ENCODE results near the gene CDCA7L.
"Not testable (repeated sequence)": the region's sequence is repeated elsewhere in the genome, so short reads cannot be mapped to it uniquely, and the experiment has no call there.

CDCA7L gene

GRCh38 chr7:21910253-21910652, 35.4 kb downstream of the CDCA7L start:
- DNase-seq (ENCODE audit: low spot score) = no peak

GRCh38 chr7:21908746-21909145, 37.0 kb downstream of the CDCA7L start:
- DNase-seq (ENCODE audit: low spot score) = no peak

- DNase-seq (ENCODE audit: low spot score) = no peak
Measured at GRCh38 chr7:21903020-21903786, 42.5 kb downstream of the CDCA7L start.

- DNase-seq (ENCODE audit: low spot score) = peak; percentile 26
Measured at GRCh38 chr7:21902240-21902639, 43.5 kb downstream of the CDCA7L start.

GRCh38 chr7:21898265-21898930, 47.3 kb downstream of the CDCA7L start:
- DNase-seq (ENCODE audit: low spot score) = no peak

- DNase-seq (ENCODE audit: low spot score) = no peak
Measured at GRCh38 chr7:21893401-21893800, 52.3 kb downstream of the CDCA7L start.

GRCh38 chr7:21891291-21891690, 54.4 kb downstream of the CDCA7L start:
- no peak for DNase-seq (ENCODE audit: low spot score)

- DNase-seq (ENCODE audit: low spot score) = no peak
Measured at GRCh38 chr7:21887779-21888178, 57.9 kb downstream of the CDCA7L start.

- DNase-seq (ENCODE audit: low spot score) = no peak
Measured at GRCh38 chr7:21887353-21887752, 58.3 kb downstream of the CDCA7L start.

GRCh38 chr7:21886396-21886795, 59.3 kb downstream of the CDCA7L start:
- no peak for DNase-seq (ENCODE audit: low spot score)

GRCh38 chr7:21884496-21884895, 61.2 kb downstream of the CDCA7L start:
- no peak for DNase-seq (ENCODE audit: low spot score)

GRCh38 chr7:21883501-21883900, 62.2 kb downstream of the CDCA7L start:
- not testable (repeated sequence) for DNase-seq (ENCODE audit: low spot score)

- DNase-seq (ENCODE audit: low spot score) = no peak
Measured at GRCh38 chr7:21883069-21883468, 62.6 kb downstream of the CDCA7L start.

- no peak for DNase-seq (ENCODE audit: low spot score)
Measured at GRCh38 chr7:21869785-21870402, 75.8 kb downstream of the CDCA7L start.

- no peak for DNase-seq (ENCODE audit: low spot score)
Measured at GRCh38 chr7:21868576-21868850, 77.2 kb downstream of the CDCA7L start.

- no peak for DNase-seq (ENCODE audit: low spot score)
Measured at GRCh38 chr7:21867816-21868575, 77.7 kb downstream of the CDCA7L start.

- DNase-seq (ENCODE audit: low spot score) = no peak
Measured at GRCh38 chr7:21867226-21867625, 78.5 kb downstream of the CDCA7L start.

- DNase-seq (ENCODE audit: low spot score) = no peak
Measured at GRCh38 chr7:21866731-21867130, 79.0 kb downstream of the CDCA7L start.

- DNase-seq (ENCODE audit: low spot score) = peak; percentile 84
Measured at GRCh38 chr7:21865631-21866204, 80.0 kb downstream of the CDCA7L start.

GRCh38 chr7:21851559-21851967, 94.1 kb downstream of the CDCA7L start:
- DNase-seq (ENCODE audit: low spot score) = no peak

Measured in LoVo (cell line).